Fibroblast of the aortic adventitia (primary cell): Measurements from ENCODE around the gene CANT1. TPM values are rescaled to one million over a fixed set of nuclear protein-coding genes. Genes with fewer than 3 reads are reported as not detected.
A peak's percentile ranks its signal among the peaks of the same experiment; 100 is the strongest.

Source experiments
- DNase-seq: peaks from one replicate; pipeline ENCODE4 v3.0.0-alpha.2; 2010; ENCODE audit warnings: low read depth
- H3K4me3 ChIP-seq: 2 replicates; pipeline ENCODE4 v1.5.1; 2011; ENCODE audit warnings: low read depth, mild to moderate bottlenecking, control low read depth, low read length, moderate library complexity
- total RNA-seq: library from RNA; depleted of rRNA; stranded (reverse); fragments of >200 nt; gene quantifications from 2 replicates; pipeline ENCODE4 v1.2.3, GENCODE V29; 2012; ENCODE audit warnings: low replicate concordance
- TF ChIP-seq, protein P1 (sequence below): IDR thresholded peaks from 2 replicates; pipeline ENCODE4 v1.5.1; 2011; ENCODE audit warnings: mild to moderate bottlenecking, low read length, control low read depth, inconsistent platforms; ENCODE audit not compliant: insufficient read depth

Gene CANT1
- total RNA-seq, 1 donor = 53.0 TPM

DNA sequence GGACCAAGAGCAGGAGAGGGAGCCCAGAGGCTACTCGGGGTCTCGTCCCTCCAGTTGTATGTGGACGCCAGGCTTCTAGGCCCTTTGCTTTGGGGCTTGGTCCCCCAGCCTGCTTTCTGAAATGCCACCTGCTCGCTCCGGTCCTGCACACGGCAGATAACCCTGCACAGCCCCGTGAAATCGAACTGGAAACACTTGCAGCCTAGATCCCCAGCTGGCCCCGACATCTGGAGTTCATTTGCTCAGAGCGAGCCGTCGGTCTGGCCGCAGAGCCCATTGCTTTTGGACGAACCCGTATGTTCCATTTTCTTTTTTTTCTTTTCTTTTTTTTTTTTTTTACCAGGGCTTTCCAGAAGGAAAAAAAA is 37.3 kb upstream of the CANT1 start:
- DNase-seq = peak; percentile 69
- no peak overlapping the region for H3K4me3 ChIP-seq
- TF ChIP-seq, protein P1, sequence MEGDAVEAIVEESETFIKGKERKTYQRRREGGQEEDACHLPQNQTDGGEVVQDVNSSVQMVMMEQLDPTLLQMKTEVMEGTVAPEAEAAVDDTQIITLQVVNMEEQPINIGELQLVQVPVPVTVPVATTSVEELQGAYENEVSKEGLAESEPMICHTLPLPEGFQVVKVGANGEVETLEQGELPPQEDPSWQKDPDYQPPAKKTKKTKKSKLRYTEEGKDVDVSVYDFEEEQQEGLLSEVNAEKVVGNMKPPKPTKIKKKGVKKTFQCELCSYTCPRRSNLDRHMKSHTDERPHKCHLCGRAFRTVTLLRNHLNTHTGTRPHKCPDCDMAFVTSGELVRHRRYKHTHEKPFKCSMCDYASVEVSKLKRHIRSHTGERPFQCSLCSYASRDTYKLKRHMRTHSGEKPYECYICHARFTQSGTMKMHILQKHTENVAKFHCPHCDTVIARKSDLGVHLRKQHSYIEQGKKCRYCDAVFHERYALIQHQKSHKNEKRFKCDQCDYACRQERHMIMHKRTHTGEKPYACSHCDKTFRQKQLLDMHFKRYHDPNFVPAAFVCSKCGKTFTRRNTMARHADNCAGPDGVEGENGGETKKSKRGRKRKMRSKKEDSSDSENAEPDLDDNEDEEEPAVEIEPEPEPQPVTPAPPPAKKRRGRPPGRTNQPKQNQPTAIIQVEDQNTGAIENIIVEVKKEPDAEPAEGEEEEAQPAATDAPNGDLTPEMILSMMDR = no peak

DNA sequence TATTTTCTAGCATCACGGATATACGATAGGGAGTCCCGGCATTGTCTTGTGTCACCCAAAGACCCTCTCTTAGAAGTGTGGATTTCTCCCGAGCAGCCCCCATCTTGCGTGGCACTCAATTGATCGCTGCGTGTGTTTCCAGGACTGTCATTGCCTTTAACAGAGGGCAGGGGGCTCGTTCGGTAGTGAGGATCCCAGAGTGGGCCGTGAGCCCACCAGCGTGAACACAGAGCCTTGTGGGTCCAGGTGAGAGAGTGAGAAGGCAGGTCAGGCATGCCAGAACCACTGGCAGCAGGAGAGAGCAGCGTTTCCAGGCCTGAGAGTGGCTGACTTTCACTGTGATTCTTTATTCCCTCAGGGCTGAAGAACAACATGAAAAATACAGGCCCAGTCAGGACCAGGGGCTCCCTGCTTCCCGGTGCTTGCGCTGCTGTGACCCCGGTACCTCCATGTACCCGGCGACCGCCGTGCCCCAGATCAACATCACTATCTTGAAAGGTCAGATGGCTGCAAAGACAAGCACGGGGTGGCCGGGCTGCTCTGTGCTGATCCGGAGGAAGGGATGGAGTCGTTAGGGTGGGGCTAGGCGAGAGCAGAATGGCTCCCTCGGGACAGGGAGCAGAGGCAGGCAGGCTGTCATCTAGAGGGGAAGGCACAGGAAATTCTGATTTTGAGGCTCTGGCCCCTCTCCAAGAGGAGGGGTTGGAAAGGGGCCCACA is 36.8 kb upstream of the CANT1 start:
- H3K4me3 ChIP-seq = no peak overlapping the region
- TF ChIP-seq, protein P1 = no peak
- DNase-seq = no peak

DNA sequence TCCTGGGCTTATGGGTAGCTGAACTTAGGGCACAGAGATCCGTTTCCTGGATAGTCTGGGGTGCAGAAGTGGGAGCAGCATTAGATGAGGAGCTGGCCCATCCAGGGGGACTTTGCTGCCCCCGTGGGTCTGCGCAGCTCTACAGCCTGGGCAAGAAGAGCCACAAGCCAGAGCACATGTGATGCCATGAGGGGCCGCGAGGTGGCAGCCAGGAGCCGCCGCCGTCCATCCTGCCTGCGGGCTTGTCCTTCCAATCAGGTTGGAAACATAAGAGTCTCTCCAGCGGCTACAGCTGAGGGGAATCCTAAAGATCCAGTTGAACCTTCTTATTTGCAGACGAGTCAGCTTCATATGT is 36.3 kb upstream of the CANT1 start:
- peak; percentile 76 for DNase-seq
- H3K4me3 ChIP-seq = no peak overlapping the region

DNA sequence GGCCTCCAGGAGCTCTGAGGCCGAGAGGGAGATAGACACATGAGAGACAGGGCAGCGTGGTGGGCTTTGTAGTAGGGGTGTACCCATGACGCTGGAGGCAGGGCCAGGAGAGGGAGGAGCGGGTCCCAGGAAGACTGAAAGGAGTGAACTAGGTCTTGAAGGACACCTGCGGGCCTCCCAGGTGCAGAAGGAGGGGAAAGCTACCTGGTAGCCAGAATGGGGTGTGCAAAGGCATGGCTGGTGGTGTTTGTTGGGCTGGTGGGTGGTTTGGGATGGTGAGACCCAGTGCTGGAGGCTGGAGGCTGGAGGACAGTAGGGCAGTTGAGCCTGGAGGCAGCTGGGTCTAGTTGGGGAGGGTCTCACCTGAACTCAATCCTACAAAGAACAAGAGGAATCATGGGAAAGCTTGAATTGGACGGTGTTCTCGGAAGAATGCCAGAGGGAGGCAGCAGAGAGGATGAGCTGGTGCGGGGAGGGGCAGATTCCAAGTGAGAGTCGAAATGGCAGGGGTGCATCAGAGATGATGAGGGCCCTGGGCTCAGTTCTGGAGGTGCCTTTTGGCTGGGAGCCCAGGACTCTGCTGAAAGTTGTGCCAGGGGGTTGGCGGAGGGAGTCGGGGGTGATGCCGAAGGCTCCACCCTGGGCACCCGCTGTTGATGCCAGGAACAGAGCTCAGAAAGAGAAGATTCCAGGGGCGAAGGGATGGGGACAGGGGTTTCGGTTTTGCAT is 35.6 kb upstream of the CANT1 start:
- TF ChIP-seq, protein P1 = no peak
- no peak for DNase-seq
- no peak overlapping the region for H3K4me3 ChIP-seq

More for the DNA sequence above, 36.3 kb upstream of the CANT1 start:
- TF ChIP-seq, protein P1 = peak; percentile 96

DNA sequence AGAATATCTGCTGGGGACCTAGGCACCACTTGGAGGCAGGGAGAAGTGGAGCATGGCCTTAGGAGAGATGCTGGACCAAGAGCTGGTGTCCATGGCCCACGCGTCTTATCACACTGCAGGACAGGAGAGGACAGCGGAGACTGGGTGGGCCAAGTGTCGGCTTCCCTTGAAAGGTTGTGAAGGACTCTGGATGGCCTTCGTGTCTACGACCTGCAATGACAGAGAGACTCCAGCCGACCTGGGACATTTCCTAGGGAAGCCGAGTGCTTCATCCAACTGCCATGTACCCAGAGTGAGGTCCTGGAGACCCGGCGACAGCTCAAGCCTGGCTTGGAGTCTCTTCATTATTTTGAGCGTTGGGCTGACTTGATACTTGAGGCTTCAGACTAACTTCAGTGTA is 34.9 kb upstream of the CANT1 start:
- DNase-seq = no peak
- TF ChIP-seq, protein P1 = no peak
- H3K4me3 ChIP-seq = no peak overlapping the region

GRCh38 chr17:79043931-79044320 is 34.4 kb upstream of the CANT1 start:
- no peak for DNase-seq
- TF ChIP-seq, protein P1 = no peak
- H3K4me3 ChIP-seq = no peak overlapping the region
